Suprapubic skin (tissue), 3 donors: Measurements from ENCODE around the gene CPNE2.

Experiments
- POLR2A ChIP-seq, 2 donors: fragments of 450-650 bp; IDR thresholded peaks; one replicate each; pipeline ENCODE4 v1.6.1; 2017; ENCODE audit warnings: antibody characterized with exemption in 2 of 2, mild to moderate bottlenecking in 2 of 2, moderate library complexity in 2 of 2
- TF ChIP-seq, protein P1 (sequence below), 2 donors: fragments of 200-600 bp in 1 of 2; fragments of 450-650 bp in 1 of 2; sonication (generic) in 1 of 2; IDR thresholded peaks; one replicate each; pipeline ENCODE4 v1.5.1; 2016 to 2019; ENCODE audit warnings: antibody characterized with exemption in 2 of 2, mild to moderate bottlenecking in 1 of 2, moderate library complexity in 1 of 2

DNA sequence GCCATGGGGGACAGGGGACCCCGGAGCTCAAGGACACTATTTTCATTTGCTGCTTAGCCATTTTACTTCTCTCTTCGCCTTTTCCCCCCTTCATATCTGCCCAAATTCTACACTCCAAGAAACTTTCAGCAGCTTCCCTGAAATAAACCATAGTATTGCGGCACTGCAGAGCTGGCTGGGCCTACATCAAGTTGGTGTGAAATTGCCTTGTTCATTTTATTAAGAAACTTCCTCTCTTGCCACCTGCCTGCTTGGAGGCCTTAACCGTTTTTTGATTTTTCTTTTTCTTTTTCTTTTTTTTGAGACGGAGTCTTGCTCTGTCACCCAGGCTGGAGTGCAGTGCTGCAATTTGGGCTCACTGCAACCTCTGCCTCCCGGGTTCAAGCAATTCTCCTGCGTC lies 7.4 kb upstream of the CPNE2 start:
- TF ChIP-seq, protein P1, sequence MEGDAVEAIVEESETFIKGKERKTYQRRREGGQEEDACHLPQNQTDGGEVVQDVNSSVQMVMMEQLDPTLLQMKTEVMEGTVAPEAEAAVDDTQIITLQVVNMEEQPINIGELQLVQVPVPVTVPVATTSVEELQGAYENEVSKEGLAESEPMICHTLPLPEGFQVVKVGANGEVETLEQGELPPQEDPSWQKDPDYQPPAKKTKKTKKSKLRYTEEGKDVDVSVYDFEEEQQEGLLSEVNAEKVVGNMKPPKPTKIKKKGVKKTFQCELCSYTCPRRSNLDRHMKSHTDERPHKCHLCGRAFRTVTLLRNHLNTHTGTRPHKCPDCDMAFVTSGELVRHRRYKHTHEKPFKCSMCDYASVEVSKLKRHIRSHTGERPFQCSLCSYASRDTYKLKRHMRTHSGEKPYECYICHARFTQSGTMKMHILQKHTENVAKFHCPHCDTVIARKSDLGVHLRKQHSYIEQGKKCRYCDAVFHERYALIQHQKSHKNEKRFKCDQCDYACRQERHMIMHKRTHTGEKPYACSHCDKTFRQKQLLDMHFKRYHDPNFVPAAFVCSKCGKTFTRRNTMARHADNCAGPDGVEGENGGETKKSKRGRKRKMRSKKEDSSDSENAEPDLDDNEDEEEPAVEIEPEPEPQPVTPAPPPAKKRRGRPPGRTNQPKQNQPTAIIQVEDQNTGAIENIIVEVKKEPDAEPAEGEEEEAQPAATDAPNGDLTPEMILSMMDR (IDR thresholded peaks at IDR 0.05), result no peak
- no peak for TF ChIP-seq POLR2A (IDR thresholded peaks at IDR 0.05)
